Measurements from ENCODE around the gene ZDHHC7.

Gene ZDHHC7

GRCh38 chr16:84926462-84926861 lies 84.9 kb downstream of the ZDHHC7 start:
- DNase-seq (ENCODE audit: insufficient read length, low spot score) (no peak), FAIRE-seq (peak; percentile 94)

DNA sequence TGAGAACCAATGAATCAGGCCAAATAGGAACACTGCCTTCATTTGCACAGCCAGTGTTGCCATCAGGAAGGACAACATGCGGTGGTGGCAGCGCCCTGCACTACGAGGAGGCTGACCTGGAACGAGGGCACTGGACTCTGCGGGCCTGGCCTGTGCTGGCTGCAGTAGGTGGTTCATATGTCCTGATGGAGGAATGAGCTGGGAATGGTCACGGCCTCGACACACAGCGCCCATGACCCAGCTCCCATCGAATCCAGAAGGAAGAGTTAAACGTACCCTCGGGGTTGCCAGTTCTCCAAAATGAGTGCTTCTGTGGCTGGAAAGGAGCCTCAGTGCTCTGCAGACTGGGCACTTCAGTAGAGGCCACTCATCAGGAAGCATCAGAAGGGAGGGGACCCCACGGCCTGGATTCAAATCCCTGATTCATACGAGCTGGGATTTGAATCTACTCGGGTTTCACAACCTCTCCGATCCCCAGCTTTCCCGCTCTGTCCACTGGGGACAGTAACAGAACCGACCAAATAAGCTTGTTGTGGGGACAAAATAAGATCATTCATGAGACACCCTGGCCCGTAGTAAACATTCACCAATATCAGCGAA lies 85.5 kb downstream of the ZDHHC7 start:
- DNase-seq (ENCODE audit: insufficient read length, low spot score) (no peak), FAIRE-seq (peak; percentile 48)

DNA sequence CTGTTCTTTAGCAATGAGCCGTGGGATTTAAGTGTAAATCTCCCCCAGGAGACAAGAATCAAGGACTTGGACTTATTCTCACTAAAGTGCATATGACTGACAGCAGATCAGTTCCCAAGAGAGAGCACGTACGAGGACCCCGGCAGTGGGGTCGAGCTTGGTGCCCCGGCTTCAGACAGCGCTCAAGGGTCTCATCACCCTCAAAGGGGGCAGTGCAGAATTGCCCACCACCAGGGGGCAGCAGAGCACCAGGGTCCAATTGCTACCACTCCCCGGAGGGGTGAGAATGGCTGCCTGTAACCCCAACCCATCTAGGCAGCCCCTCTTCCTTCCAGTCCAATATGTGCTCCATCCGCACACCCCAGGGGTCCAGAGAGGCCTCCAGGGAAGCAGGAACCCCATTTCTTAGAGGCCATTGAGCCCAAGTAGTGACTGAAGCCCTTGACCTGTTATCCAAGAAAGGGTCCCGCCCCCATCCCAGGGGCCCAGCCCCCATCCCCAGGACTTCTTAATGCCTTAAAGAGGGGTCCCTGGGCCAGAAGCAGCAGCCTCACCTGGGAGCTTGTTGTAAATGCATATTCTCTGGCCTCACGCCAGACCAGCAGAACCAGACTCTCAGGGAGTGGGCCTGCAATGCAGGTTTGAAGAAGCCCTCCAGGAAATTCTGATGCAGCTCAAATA lies 86.1 kb downstream of the ZDHHC7 start:
- DNase-seq (ENCODE audit: insufficient read length, low spot score), result peak; percentile 74
- peak; percentile 86 for FAIRE-seq

GRCh38 chr16:84924331-84925091 lies 86.8 kb downstream of the ZDHHC7 start:
- DNase-seq (ENCODE audit: insufficient read length, low spot score) (no peak), FAIRE-seq (peak; percentile 83)
